ENCODE data around the gene BCL11A. TPM values are rescaled to one million over a fixed set of nuclear protein-coding genes. Genes with fewer than 3 reads are reported as not detected.

The BCL11A gene
- total and polyA plus RNA-seq, 2 of the 13 experiments (the other 11 are each of a cell fraction or from before 2014, with no cell fraction given): not detected

DNA sequence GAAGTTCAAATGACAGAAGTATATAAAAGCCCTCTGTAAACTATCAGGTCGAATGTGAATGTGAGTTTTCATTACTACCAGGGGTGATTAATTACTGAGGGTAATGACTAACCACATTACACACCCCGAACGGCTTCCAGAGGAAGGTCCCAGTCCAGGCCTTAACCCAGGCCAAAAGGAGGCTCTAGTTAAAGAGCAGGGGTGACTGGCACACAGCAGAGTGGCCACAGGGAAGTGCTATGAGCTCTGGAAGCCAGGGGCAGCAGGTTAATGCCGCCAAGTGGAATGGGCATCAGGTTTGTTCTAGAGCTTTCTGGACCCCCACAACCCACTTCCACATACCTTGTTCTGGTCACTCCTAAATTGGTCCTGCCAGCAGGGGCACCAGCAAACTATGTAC lies 87.7 kb downstream of the BCL11A start (continued):
- no peak for TF ChIP-seq ZBTB25 (CRISPR knock-in tag; IDR thresholded peaks at IDR 0.05)
- TF ChIP-seq MED13 (CRISPR knock-in tag; IDR thresholded peaks at IDR 0.05): no peak
- TF ChIP-seq NRL (CRISPR knock-in tag; IDR thresholded peaks at IDR 0.05; ENCODE audit: borderline replicate concordance): no peak
- no peak for TF ChIP-seq ZNF678 (CRISPR knock-in tag; IDR thresholded peaks at IDR 0.05)
- TF ChIP-seq, protein P1, sequence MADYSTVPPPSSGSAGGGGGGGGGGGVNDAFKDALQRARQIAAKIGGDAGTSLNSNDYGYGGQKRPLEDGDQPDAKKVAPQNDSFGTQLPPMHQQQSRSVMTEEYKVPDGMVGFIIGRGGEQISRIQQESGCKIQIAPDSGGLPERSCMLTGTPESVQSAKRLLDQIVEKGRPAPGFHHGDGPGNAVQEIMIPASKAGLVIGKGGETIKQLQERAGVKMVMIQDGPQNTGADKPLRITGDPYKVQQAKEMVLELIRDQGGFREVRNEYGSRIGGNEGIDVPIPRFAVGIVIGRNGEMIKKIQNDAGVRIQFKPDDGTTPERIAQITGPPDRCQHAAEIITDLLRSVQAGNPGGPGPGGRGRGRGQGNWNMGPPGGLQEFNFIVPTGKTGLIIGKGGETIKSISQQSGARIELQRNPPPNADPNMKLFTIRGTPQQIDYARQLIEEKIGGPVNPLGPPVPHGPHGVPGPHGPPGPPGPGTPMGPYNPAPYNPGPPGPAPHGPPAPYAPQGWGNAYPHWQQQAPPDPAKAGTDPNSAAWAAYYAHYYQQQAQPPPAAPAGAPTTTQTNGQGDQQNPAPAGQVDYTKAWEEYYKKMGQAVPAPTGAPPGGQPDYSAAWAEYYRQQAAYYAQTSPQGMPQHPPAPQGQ (CRISPR knock-in tag; IDR thresholded peaks at IDR 0.05; ENCODE audit: borderline replicate concordance): no peak
- no peak for TF ChIP-seq ZNF230 (CRISPR knock-in tag; IDR thresholded peaks at IDR 0.05)
- no peak for TF ChIP-seq ZNF780A (CRISPR knock-in tag; IDR thresholded peaks at IDR 0.05)

DNA sequence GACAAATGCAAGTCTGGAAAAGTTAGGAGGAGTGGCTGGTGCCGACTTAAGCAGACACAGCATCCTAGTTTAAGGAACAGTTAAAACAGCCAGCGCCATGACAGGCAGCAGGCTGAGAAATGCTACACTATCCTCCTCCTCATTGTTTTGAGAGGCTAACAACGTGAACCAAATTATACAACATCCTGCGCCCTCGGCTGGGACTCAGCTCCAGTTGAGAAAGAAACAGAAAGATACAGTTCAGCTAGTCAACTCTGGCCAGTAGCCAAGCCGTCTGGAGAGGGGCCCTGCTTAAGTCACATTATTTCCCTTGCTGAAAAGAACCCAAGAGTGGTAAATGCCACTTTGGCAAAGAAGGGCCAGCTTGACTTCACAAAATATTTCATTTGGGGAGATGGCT lies 90.2 kb downstream of the BCL11A start:
- ATAC-seq (no peak), FAIRE-seq (no peak), DNase-seq (ENCODE audit: low spot score) (no peak)
- in situ Hi-C loops (cut with HindIII; ENCODE audit: extremely low pct_ligation_motif_present, low pct_unique_long_range_greater_than_20kb) (no loop called here), intact Hi-C loops (cut with micrococcal nuclease; ENCODE audit: unreplicated experiment) (no loop called here)
- Histone ChIP-seq H3K27ac (ENCODE audit: extremely low read length, insufficient read depth, low read length) (no peak overlapping the region), H2AFZ (ENCODE audit: low read length) (no peak overlapping the region), H3K27me3 (ENCODE audit: control insufficient read depth in 1 of 2, insufficient read depth in 2 of 2, low read length in 2 of 2) (no peaks in the 10 kb centered on the region), H3K36me3 (replicated peaks in 1 of 2; ENCODE audit: control insufficient read depth in 1 of 2, insufficient read depth in 2 of 2, low read length in 2 of 2) (no peaks in the 10 kb centered on the region), H3K4me1 (ENCODE audit: insufficient read depth, low read length) (peaks cover 10% of the 10 kb centered on the region), H3K4me2 (ENCODE audit: low read depth, low read length) (no peak overlapping the region), H3K9me3 (ENCODE audit: low read length) (no peaks in the 10 kb centered on the region), H4K20me1 (ENCODE audit: insufficient read depth, low read length) (no peaks in the 10 kb centered on the region), H3K79me2 (ENCODE audit: insufficient read depth, low read length) (no peaks in the 10 kb centered on the region), H3K4me3 (replicated peaks in 1 of 3; ENCODE audit: insufficient read depth in 1 of 3, low read depth in 2 of 3, low read length in 3 of 3) (no peak overlapping the region), H3K9ac (ENCODE audit: insufficient read depth, low read depth, low read length) (no peak overlapping the region)
- 33% methylated on average over 6 of the region's 6 CpGs for WGBS (ENCODE audit: low lambda C conversion rate)
- no TSS peak for BruUV-seq (replicated peaks)
- ChIA-PET CTCF (ENCODE audit: low intra/inter-chr PET ratio, low total read pairs) (no interaction called here), POLR2A (no interaction called here)
- TF ChIP-seq SAFB2 (CRISPR knock-in tag; IDR thresholded peaks at IDR 0.05; ENCODE audit: borderline replicate concordance, low read depth) (no peak), SNAPC2 (CRISPR knock-in tag; IDR thresholded peaks at IDR 0.05) (no peak), GPN1 (CRISPR knock-in tag; IDR thresholded peaks at IDR 0.05; ENCODE audit: borderline replicate concordance) (no peak), ZFAT (CRISPR knock-in tag; conservative IDR thresholded peaks at IDR 0.05) (no peak), ZNF75D (CRISPR knock-in tag; IDR thresholded peaks at IDR 0.05; ENCODE audit: borderline replicate concordance) (no peak), EZH2 (conservative IDR thresholded peaks at IDR 0.05; ENCODE audit: low read depth, low read length) (no peak), KLF11 (CRISPR knock-in tag; IDR thresholded peaks at IDR 0.05) (no peak), EHMT2 (IDR thresholded peaks at IDR 0.05; ENCODE audit: borderline replicate concordance, low read depth, low read length) (no peak), ATF4 (CRISPR knock-in tag; IDR thresholded peaks at IDR 0.05) (no peak), ZIK1 (CRISPR knock-in tag; IDR thresholded peaks at IDR 0.05; ENCODE audit: borderline replicate concordance, low read depth) (no peak), MIER3 (CRISPR knock-in tag; IDR thresholded peaks at IDR 0.05; ENCODE audit: borderline replicate concordance) (no peak), HES4 (CRISPR knock-in tag; IDR thresholded peaks at IDR 0.05; ENCODE audit: borderline replicate concordance) (no peak)
- TF ChIP-seq, protein P2, sequence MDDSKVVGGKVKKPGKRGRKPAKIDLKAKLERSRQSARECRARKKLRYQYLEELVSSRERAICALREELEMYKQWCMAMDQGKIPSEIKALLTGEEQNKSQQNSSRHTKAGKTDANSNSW (CRISPR knock-in tag; IDR thresholded peaks at IDR 0.05; ENCODE audit: borderline replicate concordance): no peak
- TF ChIP-seq, protein P3, sequence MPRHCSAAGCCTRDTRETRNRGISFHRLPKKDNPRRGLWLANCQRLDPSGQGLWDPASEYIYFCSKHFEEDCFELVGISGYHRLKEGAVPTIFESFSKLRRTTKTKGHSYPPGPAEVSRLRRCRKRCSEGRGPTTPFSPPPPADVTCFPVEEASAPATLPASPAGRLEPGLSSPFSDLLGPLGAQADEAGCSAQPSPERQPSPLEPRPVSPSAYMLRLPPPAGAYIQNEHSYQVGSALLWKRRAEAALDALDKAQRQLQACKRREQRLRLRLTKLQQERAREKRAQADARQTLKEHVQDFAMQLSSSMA (CRISPR knock-in tag; IDR thresholded peaks at IDR 0.05): no peak

Measured in HepG2 (cell line).